Measurements from ENCODE around the gene GRIA4.

The GRIA4 gene

DNA sequence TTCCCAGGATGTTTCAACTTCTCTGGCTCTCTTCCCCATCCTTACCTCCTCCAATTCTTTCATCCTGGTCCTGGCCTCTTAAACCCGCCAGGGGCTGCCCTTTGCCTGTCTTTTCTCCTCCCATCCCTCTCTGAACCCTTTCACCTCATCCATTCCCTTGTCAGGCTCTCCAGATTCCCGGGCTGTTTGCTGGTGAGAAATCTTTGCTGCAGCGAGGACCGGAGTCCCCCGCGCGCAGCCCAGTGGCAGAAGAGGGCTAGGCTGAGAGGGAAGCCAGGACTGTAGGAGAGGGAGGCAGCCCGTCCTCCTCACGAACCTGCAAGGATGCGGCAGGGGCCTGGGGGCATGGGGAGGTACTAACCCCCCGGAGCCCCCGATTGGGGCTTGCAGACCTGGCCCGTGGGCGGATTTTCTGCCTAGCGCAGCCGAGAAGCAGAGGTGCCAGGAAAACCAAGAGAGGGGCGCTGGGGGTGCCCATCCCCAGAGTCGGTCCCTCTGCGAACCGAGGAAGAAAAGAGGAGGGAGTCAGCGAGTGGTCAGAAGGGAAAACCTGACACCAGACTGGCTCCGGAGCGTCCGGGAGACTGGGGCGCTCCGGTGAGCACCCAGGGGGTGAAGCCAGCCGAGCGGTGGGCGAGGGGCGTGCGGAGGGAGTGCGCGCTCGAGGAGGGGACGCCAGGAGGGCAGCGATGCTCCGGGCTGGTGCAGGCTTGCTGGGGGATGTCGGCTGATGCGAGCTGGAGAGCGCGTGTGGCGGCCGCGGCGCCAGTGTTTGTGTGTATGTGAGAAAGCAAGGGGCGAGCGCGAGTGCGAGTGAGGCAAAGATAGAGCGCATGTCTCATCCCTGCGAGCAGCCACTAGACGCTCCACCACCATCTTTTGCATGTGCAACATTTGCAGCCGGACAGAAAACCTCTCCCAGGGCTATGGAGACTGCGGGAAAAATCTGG, at the start of gene GRIA4:
Gene GRIA4, plus strand, starts transcription at position 242 of the 950 bp plus-strand sequence. CDS start 925 bp downstream, outside the sequence.
- peak; percentile 81 for DNase-seq

DNA sequence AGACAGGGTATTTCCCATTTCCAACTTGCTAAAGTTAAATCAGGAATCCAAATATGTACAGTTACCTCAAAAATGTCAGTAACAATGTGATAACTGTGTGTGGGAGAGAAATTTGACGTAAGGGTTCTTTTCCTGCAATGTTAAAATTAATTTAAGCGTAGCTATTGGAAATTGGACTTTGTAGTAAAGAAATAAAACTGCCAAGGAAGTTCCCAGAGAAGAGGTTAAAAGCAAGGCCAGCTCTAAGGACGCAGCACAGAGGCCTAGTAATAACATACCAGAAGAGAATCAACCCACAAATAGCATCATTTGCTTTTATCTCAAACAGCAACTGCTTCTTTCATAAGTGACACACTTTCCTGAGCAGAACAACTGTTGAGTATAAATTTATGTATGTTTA, 36.8 kb upstream of the GRIA4 start:
- no peak for DNase-seq

DNA sequence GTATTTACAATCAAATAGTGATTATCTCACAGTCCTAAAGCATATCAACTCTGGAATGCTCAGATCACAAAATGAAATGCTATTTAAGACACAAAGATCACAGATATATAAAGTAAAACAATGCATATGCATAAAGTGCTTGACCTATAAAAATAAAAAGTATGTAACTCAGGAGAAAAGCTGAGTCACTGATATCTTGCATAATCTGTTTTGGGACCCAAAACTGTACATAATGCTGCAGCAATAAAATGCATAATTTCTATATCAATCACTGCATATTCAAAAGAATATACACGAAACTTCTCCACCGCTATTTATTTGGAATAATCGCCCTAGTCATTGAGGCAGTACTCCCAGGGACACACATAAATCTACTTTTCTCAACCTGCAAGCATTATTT, 34.9 kb upstream of the GRIA4 start:
- DNase-seq: no peak

DNA sequence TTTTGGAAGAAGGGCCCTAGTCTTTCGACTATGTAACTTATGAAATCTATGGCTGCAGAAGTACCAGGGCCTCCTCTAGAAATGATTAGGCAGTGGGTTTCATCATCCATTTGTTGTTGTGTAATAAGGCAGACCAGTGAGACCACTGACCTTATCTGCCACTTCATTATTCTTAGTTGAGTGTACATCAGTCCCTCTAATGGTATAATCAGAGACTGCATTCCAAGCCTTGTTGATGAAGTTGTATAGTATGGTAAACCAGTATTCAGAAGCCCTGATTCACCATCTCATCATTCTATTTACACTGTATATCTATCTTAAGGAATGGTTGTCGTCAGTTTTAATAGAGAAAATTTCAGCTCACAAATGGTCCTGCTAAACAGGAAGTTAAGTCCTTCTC, 32.2 kb upstream of the GRIA4 start:
- no peak for DNase-seq

DNA sequence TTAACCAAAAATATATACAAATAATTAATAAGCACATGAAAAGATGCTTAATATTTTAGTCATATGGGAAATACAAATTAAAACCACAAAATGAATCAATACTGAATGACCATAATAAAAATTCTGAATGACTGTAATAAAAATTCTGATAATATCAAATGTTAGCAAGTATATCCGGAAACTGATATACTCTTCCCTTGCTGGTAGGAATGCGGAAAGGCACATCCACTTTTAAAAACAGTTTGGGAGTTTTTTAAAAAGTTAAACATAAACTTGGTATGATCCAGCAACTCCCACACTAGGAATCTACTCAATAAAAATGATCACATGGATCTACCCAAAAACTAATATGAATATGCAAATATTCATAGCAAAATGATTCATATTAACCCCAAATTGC, 30.8 kb upstream of the GRIA4 start:
- no peak for DNase-seq

DNA sequence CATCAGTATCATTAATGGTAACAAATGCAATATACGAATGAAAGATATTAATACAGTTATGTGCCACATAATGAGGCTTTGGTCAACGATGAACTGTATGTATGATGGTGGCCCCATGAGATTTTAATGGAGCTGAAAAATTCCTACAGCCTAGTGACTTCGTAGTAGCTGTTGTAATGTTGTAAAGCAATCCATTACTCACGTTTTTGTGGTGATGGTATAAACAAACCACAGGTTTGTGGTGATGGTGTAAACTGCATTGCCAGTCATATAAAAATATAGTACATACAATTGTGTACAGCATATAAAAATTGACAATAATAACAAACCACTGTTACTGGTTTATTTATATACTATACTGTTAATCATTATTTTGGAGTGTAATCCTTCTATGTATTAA, 27.4 kb upstream of the GRIA4 start:
- DNase-seq: no peak

DNA sequence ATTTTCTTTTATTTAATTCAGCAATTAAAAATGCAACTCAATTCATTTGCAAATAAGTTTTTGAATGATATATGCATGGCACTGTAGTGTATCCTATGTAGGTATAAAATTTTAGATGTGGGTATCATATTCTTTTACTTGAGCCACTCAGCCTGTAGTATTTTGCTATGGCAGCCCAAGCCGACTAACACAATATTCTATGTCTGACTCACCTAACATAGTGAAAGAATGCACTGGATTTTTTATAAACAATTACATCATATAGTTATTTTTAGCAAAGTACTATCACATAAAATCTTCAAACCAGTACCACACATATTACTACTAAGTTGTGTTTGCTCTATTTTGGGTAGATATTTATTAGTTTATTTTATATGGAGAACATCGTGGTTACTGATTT, 21.9 kb upstream of the GRIA4 start:
- DNase-seq: no peak

DNA sequence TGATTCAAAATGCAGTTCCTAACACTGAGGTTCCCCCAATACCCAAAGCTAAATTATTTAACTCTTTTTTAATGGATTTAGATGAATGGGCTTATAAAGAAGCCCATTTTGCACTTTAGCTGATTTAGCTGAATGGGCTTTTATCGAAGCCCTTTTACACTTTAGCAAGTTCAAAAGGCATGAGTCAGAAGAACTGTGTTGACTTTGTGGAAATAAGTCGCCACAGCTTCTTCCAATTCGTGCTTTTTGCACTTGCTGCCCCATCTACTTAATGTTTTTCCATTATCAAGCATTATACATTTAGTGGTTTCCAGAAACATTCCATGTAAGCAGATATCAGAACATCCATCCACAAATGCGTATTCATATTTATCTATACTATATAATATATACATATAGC, 20.5 kb upstream of the GRIA4 start:
- DNase-seq: no peak

DNA sequence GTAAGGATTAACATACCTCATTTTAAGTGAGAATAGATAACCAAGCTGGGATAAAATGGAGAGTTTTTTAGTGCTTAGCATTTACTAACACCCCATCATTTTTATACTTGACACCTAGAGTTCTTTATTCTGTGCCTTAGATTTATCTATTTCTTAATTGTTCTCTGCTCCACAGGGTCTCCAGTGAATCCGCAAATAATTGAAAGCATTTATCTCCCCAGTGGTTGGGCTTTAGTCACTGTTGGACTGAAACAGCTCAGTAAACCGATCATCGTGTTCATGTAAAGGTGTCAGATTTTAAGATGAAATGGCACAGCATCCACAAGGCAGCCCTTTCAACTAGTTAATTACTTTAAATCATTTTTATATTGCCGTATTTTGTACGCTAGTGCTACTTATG, 17.8 kb upstream of the GRIA4 start:
- no peak for DNase-seq

DNA sequence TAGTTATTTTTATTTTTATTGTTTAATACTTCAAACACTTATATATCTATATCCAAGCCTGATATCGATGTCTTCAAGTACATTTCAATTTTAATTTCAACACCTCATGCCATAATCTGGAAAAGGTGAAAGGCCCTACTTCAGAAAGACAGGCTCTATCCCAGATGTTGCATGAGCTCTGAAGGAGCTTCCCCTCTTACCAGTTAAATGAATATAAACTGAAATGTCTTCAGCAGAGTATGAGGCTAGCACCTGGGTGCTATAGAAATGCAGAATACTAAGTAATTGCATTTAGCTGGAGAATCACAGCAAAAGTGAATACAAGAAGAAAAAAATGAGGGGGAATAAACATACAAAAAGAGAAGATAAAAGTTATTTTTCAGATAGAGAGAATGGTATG, 11.5 kb upstream of the GRIA4 start:
- no peak for DNase-seq

DNA sequence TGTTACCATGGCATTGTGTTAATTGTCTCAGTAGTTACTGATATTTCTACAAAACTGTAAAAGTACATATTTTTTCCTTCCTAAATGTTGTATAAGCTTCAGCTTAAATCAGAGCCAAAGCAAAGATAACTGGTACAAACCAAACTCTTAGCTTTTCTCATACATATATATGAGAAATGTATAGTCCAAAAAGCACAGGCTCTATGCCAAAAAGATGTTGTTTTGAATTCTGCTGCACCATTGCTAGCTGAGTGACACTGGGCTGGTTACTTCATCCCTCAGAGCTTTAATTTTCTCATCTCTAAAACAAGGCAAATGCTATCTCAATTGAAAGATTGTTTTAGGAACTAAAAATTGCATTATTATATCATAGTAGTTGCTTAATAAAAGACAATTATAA, 6.7 kb upstream of the GRIA4 start:
- DNase-seq: no peak

DNA sequence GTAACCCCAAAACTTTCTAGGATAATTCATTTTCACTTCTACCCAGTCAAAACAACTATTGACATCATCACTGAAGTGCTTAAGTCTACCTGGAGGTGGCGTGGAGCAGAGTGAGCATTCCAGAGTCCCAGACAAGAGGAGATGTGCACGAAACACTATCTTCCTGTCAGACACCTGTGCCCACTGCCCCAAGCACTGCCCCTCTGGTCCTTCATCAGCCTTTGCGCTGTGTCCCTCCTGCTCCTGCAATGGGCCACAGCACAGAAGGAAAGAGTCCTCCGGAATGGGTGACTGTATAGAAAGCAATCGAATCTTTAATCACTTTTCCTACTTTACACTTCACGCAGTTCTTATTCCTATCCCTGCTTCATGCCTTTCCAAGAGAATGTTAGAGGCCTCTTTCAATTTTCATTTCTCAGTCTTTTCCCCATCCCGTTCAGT, 512 bp upstream of the GRIA4 start:
- DNase-seq: peak; percentile 43

DNA sequence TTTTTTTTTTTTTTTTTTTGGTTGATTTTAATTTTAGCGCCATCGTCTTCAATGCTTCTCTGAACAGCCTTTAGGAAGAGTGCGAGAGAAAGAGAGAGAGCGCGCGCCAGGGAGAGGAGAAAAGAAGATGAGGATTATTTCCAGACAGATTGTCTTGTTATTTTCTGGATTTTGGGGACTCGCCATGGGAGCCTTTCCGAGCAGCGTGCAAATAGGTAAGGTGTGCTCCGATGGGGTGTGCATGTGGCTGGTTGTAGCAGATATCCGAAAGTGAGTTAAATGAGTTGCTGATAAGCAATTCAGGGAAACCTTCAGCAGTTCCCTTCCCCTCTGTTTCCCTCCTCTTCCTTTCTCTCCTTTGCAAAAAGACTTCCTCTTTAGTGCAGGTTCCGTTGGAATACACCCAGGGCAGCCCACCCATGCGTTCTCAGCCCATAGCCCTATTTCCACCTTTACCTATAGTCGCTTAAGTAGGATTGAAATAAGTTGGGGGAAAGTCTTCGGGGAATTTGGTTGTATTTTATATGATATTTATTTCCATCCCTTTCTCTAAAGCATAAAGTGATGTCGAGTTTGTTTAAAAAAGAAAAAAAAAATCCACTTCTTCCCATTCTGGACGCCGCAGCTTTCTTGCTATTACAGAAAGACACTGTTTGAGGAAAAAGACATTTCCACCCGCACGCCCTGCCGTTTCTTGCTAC, 1.1 kb downstream of the GRIA4 start:
- no peak for DNase-seq

DNA sequence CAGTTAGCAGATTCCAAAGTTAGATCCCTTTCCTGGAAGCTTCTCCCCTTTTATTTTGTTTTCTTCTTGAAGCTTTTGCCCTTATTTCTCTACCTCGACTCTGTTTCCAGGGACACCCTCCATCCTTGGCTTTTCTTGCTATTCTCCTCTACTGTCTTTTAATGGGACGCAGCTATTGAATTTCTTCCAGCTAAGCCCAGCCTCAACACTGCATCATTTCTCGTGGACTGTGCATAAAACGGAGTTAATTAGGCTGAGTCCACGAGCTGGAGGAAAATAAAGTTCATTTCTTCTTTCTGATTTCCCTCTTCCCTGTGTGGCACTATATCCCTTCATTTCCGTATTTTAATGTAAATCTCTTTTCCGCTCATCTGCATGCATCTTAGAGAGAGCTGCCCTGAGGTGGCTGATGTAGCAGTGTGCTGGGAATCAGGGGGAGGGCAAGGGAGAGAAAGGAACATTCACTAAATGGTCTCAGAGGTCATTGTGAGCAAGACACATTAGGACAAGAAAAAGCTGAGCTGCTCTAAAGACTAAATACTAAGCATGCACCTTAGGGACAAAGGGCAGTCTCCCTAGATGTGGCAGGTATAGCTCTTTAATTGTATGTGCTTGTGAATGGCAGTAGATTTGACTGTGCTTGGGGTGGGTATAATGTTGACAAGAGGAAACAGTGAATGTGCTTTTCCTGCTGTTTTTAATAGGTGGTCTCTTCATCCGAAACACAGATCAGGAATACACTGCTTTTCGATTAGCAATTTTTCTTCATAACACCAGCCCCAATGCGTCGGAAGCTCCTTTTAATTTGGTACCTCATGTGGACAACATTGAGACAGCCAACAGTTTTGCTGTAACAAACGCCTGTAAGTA, 1.9 kb downstream of the GRIA4 start:
- no peak for DNase-seq

DNA sequence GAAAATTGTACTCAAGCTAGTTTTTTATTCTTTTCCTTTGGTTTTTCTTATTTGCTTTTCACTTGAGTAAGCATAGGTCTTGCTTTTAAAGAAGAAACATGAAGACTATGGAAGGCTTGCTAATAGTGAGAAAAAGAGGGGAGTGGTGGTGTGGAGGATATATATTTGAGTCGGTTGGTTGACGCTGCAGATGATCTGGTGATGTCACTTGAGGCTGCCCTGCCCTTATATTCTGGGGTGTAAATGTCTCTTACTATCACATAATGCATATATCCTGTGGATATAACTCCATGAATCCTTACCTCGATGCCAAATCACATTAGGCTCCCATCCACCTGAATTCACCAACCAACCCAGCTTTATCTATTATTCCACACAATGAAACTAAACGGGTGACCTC, 2.9 kb downstream of the GRIA4 start:
- DNase-seq: peak; percentile 86

DNA sequence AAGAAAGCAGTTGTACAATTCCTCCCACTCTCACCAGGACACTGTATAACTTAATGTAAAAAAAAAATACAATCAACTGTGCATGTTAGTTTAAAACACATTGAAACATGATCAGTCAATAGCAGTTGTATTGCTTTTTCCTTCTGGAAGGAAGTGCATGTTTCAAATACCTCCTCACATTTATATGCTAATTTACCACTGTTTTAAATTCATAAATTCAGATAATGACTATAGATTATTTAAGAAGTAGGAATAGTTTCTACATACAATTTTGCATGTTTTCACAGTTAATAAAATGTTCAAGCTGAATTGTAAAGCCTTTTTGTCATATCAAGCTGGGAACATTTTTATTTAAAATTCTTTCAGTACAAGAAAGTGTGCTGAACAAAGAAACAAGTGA, 3.3 kb downstream of the GRIA4 start:
- no peak for DNase-seq

DNA sequence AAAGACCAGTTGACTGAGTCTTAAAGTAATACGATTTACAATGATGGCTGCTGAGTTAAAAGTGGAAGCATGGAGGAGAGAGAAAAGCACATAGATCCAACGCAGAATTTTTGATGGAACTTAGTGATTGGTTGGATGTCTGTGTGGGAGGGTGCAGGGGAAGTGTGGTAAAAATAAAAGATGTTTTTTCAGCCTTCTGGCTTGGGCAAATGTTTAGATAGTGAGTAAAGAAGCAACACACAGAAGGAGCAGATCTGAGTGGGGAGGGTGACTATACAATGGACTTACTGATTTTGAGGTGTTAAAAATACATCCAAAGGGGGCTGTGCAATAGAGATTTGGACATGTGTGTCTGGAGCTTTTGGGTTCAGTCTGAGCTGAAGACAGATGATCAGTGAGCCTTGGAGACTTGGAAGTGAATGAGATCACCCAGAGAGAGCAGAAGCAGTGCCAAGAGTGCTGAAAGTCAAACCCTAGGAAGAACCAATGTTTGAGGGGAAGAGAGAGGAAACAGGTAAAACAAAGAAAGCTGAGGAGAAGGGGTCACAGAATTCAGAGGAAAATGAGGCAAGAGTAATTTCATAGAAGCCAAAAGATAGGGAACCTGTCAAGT, 8.6 kb downstream of the GRIA4 start:
- peak; percentile 88 for DNase-seq

DNA sequence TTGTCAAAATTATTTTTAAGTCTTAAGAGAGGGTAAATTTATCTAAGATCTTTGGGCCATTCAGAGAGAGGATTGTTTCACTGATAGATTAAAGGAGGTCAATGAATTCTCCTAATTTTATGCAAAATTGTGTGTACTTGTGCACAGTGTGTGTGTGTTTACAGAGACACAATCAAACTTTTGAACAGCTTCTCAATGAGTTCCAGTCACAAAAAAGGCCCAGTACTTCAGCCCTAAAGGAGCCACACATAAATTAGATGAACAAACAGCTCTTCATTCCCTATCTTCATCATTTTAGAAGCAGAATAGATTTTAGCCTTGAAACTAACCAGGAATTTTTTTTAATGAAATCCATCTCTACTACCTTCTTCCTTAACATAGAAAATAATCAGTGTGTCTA, 9.7 kb downstream of the GRIA4 start:
- DNase-seq: no peak

DNA sequence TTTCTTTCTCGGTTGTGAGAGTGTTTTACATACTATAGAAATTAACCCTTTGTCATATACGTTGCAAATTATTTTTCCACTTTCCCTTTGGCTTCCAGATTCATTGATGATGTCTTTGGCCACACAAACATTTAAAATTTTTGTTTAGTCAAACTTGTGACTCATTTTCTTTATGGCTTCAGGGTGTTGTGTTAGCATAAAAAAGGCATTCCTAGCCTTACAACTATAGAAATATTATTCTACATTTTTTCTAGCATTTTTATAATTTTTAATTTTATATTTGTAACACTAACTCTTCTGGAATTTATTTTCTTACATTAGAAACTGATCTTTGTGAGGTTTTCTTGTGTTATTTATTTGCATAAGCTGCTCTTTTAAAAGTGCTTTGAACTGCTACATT, 12.1 kb downstream of the GRIA4 start:
- no peak for DNase-seq

DNA sequence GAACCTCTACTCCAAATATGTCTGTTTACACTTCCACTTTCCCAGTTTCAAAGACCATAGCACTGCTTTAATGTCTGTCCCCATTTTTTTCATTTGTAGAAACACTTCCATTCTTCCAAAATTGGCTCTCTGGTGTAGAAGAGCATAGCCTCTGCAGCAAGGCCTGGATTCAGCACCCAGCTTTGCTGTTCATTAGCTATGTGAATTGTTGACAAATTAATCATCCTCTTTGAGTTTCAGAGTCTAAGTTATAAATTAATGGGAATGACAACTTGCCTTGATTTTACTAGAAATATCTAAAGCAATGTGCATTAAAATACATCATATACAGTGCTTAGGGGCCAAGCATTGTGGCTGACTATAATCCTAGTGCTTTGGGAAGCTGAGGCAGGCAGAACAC, 22.4 kb downstream of the GRIA4 start:
- DNase-seq: no peak

DNA sequence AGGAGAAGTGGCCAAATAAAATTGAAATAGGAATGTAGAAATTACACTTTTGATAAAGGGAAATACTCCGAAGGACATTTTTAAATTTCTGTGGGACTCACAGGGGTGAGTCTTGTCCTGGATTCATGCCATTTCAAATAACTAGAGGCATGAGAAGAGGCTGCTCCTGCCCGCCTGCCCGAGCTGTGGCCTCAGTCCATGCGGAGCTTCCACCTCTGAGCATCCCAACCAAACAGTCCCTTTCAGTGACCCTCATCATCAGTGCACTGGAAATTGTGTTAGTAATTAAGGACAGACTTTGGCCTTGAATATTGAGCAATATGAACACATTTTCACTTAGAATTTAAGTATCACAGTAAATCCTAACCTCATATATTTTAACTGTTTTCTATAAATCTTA, 25.6 kb downstream of the GRIA4 start:
- no peak for DNase-seq

DNA sequence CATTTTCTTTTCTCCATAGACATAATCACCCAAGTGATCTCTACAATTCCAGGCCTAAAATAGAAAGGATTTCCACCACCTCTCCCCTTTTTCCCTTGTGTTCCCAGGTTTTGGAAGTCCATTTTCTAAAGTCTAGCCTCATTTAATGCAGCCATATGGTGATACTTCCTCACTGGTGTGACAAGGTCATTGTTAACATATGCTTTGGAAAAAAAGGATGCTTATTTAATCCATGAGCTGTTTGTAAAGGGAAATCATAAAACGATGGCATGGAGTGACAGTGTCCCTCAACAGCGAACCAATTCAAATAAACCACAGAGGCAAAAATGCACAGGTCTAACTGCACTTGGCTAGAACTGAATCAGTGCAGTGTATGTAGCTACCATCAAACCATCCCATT, 26.6 kb downstream of the GRIA4 start:
- no peak for DNase-seq

DNA sequence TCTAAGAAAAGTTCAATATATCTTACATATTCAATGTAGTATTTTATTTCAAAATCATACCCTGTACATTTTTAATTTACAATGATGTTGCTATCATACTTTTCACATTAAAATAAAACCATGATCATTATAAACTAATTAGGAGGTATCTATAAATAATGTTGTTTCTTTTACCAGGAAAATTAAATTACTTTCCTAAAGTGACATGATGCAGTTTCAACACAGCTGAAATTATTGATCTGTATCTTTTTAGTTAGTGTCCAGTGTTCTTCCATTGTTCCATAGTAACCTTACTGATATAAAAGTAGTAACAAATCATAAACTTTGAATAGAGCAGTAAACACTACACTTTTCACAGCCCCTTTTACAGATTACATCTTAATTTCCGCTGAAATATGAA, 29.7 kb downstream of the GRIA4 start:
- DNase-seq: no peak
